Measurements from ENCODE around the gene OAS3. TPM values are rescaled to one million over a fixed set of nuclear protein-coding genes. Genes with fewer than 3 reads are reported as not detected.

The OAS3 gene
- total and polyA plus RNA-seq, 9 of the 15 experiments (the other 6 are each of a cell fraction or from before 2014, with no cell fraction given) = 0.21 to 2.0 (median 0.83) TPM

GRCh38 chr12:113005762-113006161 is 67.5 kb downstream of the OAS3 start (continued):
- peak; percentile 42 to 60 (median 49); a peak in 5 of 6 replicates for TF ChIP-seq CTCF (IDR thresholded peaks at IDR 0.05 in 2 of 3, conservative IDR thresholded peaks at IDR 0.05 in 1 of 3; ENCODE audit: insufficient read depth in 2 of 3, low read depth in 1 of 3, low read length in 3 of 3)

GRCh38 chr12:113006206-113006605 is 67.9 kb downstream of the OAS3 start:
- no peaks in the 10 kb centered on the region for H3K9me1 ChIP-seq (ENCODE audit: control insufficient read depth, insufficient read depth, low read length)
- TF ChIP-seq SMAD2 (IDR thresholded peaks at IDR 0.05; ENCODE audit: low read depth, low read length) (no peak), ZNF644 (tag; IDR thresholded peaks at IDR 0.05; ENCODE audit: low read depth) (no peak), ARNT (IDR thresholded peaks at IDR 0.05) (no peak)
- DNase-seq (ENCODE audit: extremely low read depth in 1 of 4, low spot score in 3 of 4) = no peak
- H3K9me3 ChIP-seq (replicated peaks; ENCODE audit: control insufficient read depth, insufficient read depth, low read depth, low read length) = no peaks in the 10 kb centered on the region
- intact Hi-C loops (cut with micrococcal nuclease) = no loop called here
- H3K4me2 ChIP-seq (ENCODE audit: insufficient read depth, low read length) = no peak overlapping the region
- peaks cover 6 to 35% of the 10 kb centered on the region in 2 experiments; a peak in 3 of 5 replicates for H3K27me3 ChIP-seq (ENCODE audit: control insufficient read depth in 2 of 2, insufficient read depth in 2 of 2, low read length in 2 of 2)
- no peaks in the 10 kb centered on the region for H3K4me1 ChIP-seq (replicated peaks in 1 of 2; ENCODE audit: control insufficient read depth in 2 of 2, insufficient read depth in 2 of 2, low read length in 2 of 2)
- H3K9ac ChIP-seq (ENCODE audit: insufficient read depth in 1 of 2, low read depth in 2 of 2, low read length in 2 of 2) = no peak overlapping the region
- H4K20me1 ChIP-seq (replicated peaks; ENCODE audit: control insufficient read depth, insufficient read depth, low read length) = peaks cover 3% of the 10 kb centered on the region; the same call in 1 of the 2 replicates
- WGBS (ENCODE audit: insufficient coverage, low coverage, missing lambda C conversion rate) = 3% methylated on average over 7 of the region's 7 CpGs
- H2AFZ ChIP-seq (ENCODE audit: low read depth, low read length) = no peak overlapping the region
- H3K36me3 ChIP-seq (ENCODE audit: control insufficient read depth, insufficient read depth, low read length) = no peaks in the 10 kb centered on the region
- POLR2A ChIA-PET = interaction anchor here (0.5 kb wide), 1 partner anchor 12 kb away, joined by 3 read pairs; no protein-coding TSS in a partner anchor
- no peak for ATAC-seq
- H3K79me2 ChIP-seq (ENCODE audit: control insufficient read depth, insufficient read depth, low read length) = no peaks in the 10 kb centered on the region
- in situ Hi-C loops (cut with MboI) = no loop called here
- no peak for FAIRE-seq
- H3K27ac ChIP-seq (ENCODE audit: extremely low read depth, low read depth, low read length) = no peak overlapping the region
- BruUV-seq (replicated peaks) = no TSS peak
- CTCF ChIA-PET (ENCODE audit: low intra/inter-chr PET ratio) = interaction anchor here (0.6 kb wide), 1 partner anchor 962 kb away, joined by 3 read pairs; no protein-coding TSS in a partner anchor
- no peak overlapping the region for H3K4me3 ChIP-seq
